ENCODE measurements around the gene CFAP43.

DNA sequence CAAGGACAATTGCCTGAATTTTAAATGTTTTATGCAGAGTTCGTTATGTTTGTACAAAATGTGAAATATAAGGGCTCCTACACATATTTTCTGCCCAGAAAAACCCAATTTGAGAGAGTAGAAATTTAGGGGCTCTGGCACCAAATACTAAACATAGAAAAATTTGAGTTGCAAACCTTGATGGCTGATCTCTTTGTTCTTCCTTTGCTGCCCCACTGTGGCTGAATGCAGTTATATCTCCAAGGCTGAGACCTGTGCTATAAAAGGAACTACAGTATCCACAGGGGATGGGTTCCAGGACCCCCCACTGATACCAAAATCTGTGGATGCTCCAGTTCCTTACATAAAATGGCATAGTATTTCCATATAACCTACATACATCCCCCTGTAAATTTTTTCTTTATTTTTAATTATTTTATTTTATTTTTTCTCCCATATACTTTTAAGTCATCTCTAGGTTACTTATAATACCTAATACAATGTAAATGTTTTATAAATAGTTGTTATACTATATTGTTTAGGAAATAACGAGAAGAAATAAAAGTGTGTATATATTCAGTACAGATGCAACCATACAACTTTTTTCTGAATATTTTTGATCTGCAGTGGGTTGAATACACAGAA, 22.5 kb downstream of the CFAP43 start:
- TF ChIP-seq HNF4G (IDR thresholded peaks at IDR 0.05) (no peak), RAD21 (IDR thresholded peaks at IDR 0.05) (peak; percentile 77 to 81), SP1 (IDR thresholded peaks at IDR 0.05) (no peak), RXRA (IDR thresholded peaks at IDR 0.05) (no peak), YY1 (IDR thresholded peaks at IDR 0.05) (no peak), JUND (IDR thresholded peaks at IDR 0.05) (no peak), TAF1 (conservative IDR thresholded peaks at IDR 0.05) (no peak), GABPA (IDR thresholded peaks at IDR 0.05 in 1 of 2, conservative IDR thresholded peaks at IDR 0.05 in 1 of 2) (no peak), FOXA1 (IDR thresholded peaks at IDR 0.05) (no peak)
- TF ChIP-seq, protein P1, sequence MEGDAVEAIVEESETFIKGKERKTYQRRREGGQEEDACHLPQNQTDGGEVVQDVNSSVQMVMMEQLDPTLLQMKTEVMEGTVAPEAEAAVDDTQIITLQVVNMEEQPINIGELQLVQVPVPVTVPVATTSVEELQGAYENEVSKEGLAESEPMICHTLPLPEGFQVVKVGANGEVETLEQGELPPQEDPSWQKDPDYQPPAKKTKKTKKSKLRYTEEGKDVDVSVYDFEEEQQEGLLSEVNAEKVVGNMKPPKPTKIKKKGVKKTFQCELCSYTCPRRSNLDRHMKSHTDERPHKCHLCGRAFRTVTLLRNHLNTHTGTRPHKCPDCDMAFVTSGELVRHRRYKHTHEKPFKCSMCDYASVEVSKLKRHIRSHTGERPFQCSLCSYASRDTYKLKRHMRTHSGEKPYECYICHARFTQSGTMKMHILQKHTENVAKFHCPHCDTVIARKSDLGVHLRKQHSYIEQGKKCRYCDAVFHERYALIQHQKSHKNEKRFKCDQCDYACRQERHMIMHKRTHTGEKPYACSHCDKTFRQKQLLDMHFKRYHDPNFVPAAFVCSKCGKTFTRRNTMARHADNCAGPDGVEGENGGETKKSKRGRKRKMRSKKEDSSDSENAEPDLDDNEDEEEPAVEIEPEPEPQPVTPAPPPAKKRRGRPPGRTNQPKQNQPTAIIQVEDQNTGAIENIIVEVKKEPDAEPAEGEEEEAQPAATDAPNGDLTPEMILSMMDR (IDR thresholded peaks at IDR 0.05; ENCODE audit: low read depth, low read length, missing input control): peak; percentile 60
- TF ChIP-seq, protein P2, sequence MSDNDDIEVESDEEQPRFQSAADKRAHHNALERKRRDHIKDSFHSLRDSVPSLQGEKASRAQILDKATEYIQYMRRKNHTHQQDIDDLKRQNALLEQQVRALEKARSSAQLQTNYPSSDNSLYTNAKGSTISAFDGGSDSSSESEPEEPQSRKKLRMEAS (IDR thresholded peaks at IDR 0.05): no peak
- TF ChIP-seq, protein P3, sequence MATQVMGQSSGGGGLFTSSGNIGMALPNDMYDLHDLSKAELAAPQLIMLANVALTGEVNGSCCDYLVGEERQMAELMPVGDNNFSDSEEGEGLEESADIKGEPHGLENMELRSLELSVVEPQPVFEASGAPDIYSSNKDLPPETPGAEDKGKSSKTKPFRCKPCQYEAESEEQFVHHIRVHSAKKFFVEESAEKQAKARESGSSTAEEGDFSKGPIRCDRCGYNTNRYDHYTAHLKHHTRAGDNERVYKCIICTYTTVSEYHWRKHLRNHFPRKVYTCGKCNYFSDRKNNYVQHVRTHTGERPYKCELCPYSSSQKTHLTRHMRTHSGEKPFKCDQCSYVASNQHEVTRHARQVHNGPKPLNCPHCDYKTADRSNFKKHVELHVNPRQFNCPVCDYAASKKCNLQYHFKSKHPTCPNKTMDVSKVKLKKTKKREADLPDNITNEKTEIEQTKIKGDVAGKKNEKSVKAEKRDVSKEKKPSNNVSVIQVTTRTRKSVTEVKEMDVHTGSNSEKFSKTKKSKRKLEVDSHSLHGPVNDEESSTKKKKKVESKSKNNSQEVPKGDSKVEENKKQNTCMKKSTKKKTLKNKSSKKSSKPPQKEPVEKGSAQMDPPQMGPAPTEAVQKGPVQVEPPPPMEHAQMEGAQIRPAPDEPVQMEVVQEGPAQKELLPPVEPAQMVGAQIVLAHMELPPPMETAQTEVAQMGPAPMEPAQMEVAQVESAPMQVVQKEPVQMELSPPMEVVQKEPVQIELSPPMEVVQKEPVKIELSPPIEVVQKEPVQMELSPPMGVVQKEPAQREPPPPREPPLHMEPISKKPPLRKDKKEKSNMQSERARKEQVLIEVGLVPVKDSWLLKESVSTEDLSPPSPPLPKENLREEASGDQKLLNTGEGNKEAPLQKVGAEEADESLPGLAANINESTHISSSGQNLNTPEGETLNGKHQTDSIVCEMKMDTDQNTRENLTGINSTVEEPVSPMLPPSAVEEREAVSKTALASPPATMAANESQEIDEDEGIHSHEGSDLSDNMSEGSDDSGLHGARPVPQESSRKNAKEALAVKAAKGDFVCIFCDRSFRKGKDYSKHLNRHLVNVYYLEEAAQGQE (IDR thresholded peaks at IDR 0.05): no peak
- TF ChIP-seq, protein P4, sequence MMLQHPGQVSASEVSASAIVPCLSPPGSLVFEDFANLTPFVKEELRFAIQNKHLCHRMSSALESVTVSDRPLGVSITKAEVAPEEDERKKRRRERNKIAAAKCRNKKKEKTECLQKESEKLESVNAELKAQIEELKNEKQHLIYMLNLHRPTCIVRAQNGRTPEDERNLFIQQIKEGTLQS (IDR thresholded peaks at IDR 0.05): no peak

All from liver (tissue), 3 donors.